ENCODE measurements around the gene SLC26A2. TPM values are rescaled to one million over a fixed set of nuclear protein-coding genes. Genes with fewer than 3 reads are reported as not detected.

The SLC26A2 gene
- total and polyA plus RNA-seq, 10 of the 15 experiments (the other 5 are each of a cell fraction or from before 2014, with no cell fraction given) = 1.7 to 6.4 (median 4.2) TPM

- POLR2A ChIA-PET = no interaction called here
These were observed 44.9 kb upstream of the SLC26A2 start for GRCh38 chr5:149915392-149916260.

More at GRCh38 chr5:149915392-149916260, 44.9 kb upstream of the SLC26A2 start:
- ChIA-PET CTCF (no interaction called here), SMC1A (ENCODE audit: uncharacterized antibody, unreplicated experiment) (no interaction called here), RAD21 (ENCODE audit: unreplicated experiment) (no interaction called here)
- H3K4me3 ChIP-seq = no peak overlapping the region
- WGBS (ENCODE audit: insufficient coverage, insufficient replicate concordance, low lambda C conversion rate, missing lambda C conversion rate) = 55% methylated on average over 7 of the region's 7 CpGs
- H4K20me1 ChIP-seq (ENCODE audit: control insufficient read depth, insufficient read depth) = no peaks in the 10 kb centered on the region
- H3K4me1 ChIP-seq (ENCODE audit: control insufficient read depth, insufficient read depth, low read length) = peaks cover 3% of the 10 kb centered on the region; the same call in 1 of the 2 replicates
- no peaks in the 10 kb centered on the region for H3K36me3 ChIP-seq (ENCODE audit: control insufficient read depth in 2 of 2, insufficient read depth in 2 of 2, low read length in 1 of 2)
- H3K9me3 ChIP-seq (replicated peaks; ENCODE audit: control insufficient read depth, insufficient read depth, low read length) = no peaks in the 10 kb centered on the region
- no peaks in the 10 kb centered on the region for H3K27me3 ChIP-seq (replicated peaks in 1 of 2; ENCODE audit: control insufficient read depth in 2 of 2, insufficient read depth in 2 of 2, low read length in 1 of 2)
- DNase-seq (ENCODE audit: low read depth, low spot score) (no peak), ATAC-seq (no peak), FAIRE-seq (no peak)
- TF ChIP-seq POLR2A (IDR thresholded peaks at IDR 0.05; ENCODE audit: low read depth, low read length) = no peak
- no peak for TF ChIP-seq WRNIP1 (IDR thresholded peaks at IDR 0.05; ENCODE audit: borderline replicate concordance, low read depth, low read length)
- TF ChIP-seq RBBP5 (conservative IDR thresholded peaks at IDR 0.05) = no peak
- TF ChIP-seq RELA (IDR thresholded peaks at IDR 0.05; ENCODE audit: borderline replicate concordance, partially characterized antibody) = no peak
- no peak for TF ChIP-seq PBX3 (IDR thresholded peaks at IDR 0.05; ENCODE audit: insufficient replicate concordance, low read depth, low read length)
- no peak for TF ChIP-seq NR2F1 (conservative IDR thresholded peaks at IDR 0.05)
- no peak for TF ChIP-seq MTA3 (IDR thresholded peaks at IDR 0.05; ENCODE audit: borderline replicate concordance, low read length)
- no peak for TF ChIP-seq KAT2A (conservative IDR thresholded peaks at IDR 0.05; ENCODE audit: control insufficient read depth, low read depth, low read length)
- TF ChIP-seq REST (IDR thresholded peaks at IDR 0.05; ENCODE audit: low read depth, low read length) = no peak
- TF ChIP-seq IRF4 (IDR thresholded peaks at IDR 0.05; ENCODE audit: low read depth, low read length) = no peak
- TF ChIP-seq TCF3 (IDR thresholded peaks at IDR 0.05; ENCODE audit: borderline replicate concordance, insufficient read depth, low read depth, low read length) = no peak
- no peak for TF ChIP-seq GABPA (IDR thresholded peaks at IDR 0.05; ENCODE audit: low read depth)
- TF ChIP-seq RAD21 (IDR thresholded peaks at IDR 0.05; ENCODE audit: insufficient read depth, low read depth, low read length) = no peak
- TF ChIP-seq DPF2 (IDR thresholded peaks at IDR 0.05) = no peak
- H3K4me2 ChIP-seq (ENCODE audit: control insufficient read depth, insufficient read depth) = no peak overlapping the region
- H3K27ac ChIP-seq (ENCODE audit: control insufficient read depth, insufficient read depth) = no peak overlapping the region
- BruUV-seq (replicated peaks) = no TSS peak
- H3K9ac ChIP-seq (ENCODE audit: control insufficient read depth, insufficient read depth, low read length) = no peak overlapping the region
- in situ Hi-C loops (cut with MboI) = no loop called here
- H2AFZ ChIP-seq (ENCODE audit: control insufficient read depth, low read depth, low read length) = no peak overlapping the region
- no peaks in the 10 kb centered on the region for H3K79me2 ChIP-seq (ENCODE audit: control insufficient read depth, insufficient read depth, low read length)
- intact Hi-C loops (cut with micrococcal nuclease; ENCODE audit: unreplicated experiment) = no loop called here
